NCI-H774 (cell line): Measurements from ENCODE around the gene AAMP.

ENCODE experiments used
- DNase-seq: peaks from one replicate; lab custom pipeline; 2025; lab: John Stamatoyannopoulos, UW

AAMP gene

DNA sequence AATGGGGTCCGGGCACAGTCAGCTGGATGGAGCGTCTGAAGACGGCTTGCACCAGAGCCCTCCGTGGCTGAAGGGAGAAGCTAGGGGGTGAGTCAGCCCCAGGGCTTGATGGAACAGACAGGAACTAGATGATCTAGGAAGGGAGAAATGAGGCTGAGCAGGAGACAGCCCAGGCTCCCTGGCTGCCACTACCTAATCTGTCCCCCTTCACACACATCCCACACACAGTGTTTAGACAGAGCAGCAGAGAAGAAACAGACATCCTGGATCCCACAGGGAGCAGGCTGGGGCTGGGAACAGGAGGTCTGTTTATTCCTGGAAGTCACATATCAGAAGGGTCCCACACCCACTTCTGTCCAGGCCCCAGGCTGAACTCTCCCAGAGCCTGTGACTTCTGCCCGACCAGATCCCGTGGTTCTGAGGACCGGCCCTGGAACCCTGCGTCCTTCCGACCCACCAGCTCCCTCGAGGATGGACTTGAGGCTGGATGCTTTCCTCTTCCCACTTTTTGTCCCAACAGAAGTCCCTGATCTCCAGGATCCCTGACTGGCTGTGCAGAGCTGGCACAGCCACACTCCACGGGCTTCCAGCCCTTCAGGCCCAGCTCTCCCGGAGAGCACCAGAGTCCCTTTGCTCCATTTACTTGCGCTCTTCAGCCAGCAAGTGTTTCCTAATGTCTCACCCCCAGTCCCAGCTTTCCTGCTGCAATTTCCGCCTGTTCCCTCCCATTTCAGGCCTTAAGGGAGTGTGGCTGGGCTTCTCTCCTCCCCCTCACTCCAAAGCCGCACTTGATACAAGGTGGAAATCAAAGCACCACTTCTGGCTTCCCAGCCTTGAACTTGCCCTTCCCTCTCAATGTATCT, 10.6 kb downstream of the AAMP start:
- no peak for DNase-seq

- DNase-seq, result no peak
Observed at GRCh38 chr2:218257390-218257981, 12.5 kb downstream of the AAMP start.

DNA sequence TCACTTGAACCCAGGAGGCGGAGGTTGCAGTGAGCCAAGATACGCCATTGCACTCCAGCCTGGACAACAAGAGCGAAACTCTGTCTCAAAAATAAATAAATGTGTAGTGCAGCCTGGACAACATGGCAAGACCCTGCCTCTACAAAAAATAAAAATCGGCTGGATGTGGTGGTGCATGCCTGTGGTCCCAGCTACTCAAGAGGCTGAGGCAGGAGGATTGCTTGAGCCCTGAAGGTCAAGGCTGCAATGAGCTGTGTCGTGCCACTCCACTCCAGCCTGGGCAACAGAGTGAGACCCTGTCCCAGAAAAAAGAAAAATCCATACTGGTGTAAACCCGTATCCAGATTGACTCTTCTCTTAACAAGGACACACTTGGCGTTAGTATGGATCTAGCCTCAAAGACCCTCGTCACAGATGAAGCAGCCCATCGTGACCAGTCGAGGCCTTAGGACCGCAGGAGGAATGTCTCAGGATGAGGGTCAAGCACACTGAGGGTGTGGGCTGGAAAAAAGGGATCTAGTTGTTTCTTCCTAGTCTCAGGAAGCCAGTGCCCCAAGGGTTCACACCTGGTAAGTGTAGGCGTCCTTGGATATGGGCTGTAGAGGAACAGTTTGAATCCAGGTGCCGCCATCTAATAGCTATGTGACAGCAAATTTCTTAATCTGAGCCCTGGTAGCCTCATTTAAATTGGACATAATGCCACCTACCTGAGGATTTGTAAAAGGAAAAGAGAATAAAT, 13.2 kb downstream of the AAMP start:
- DNase-seq, result no peak

DNA sequence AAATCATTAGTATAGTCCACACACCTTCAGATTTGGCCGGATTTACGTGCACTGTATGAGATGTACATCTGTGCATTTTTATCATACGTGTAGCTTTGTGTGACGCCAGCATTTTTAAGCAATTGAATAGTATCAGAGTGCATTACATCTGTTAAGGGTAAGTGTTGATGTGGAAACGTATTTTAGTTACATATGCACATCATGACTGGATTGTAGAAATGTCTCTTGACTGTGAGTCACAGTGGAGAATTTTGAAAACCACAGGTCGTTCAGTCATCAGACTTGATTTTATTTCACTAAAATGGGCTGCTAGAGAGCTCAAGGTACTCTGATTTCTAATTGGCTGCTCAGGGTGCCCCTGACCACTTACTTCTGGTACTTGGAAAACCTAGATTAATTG, 14.5 kb downstream of the AAMP start:
- DNase-seq, result no peak

DNA sequence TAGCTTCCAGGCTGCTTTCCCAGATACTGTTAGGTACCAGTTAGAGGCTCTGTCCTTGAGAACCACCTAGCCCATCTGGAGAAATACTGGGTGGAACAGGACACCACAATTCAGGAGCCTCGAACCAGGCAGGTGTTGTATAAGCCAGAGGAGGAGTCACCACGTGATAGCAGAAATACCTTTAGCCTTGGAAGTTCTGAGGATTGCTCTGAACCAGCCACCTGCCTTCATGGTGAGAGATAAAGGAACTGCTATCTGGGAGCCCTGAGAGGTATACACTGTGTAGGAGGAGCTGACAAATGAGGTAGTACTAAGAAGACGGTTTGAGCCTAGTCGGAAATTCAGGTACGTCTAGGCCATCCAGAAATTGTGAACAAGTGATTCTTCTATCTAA, 16.7 kb downstream of the AAMP start:
- no peak for DNase-seq

- DNase-seq, result no peak
Observed at GRCh38 chr2:218252509-218253231, 17.3 kb downstream of the AAMP start.

- DNase-seq, result no peak
Observed at GRCh38 chr2:218249691-218250090, 20.2 kb downstream of the AAMP start.

DNA sequence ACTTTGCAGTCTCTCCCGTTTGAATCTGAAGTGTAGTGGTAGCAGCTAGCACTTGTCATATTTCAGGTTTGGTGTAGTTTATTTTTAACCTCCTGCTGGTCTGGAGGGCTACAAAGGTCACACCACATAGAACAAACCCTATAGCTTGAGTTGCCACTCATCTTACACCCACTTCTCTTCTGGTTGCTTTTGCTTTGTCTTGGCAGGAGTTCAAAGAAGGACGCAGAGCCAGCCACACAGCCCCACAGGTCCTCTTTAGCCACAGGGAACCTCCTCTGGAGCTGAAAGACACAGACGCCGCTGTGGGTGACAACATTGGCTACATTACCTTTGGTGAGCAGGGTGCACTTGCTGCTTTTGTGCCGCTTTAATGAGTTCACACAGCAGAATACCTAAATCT, 24.7 kb downstream of the AAMP start:
- DNase-seq, result no peak

DNA sequence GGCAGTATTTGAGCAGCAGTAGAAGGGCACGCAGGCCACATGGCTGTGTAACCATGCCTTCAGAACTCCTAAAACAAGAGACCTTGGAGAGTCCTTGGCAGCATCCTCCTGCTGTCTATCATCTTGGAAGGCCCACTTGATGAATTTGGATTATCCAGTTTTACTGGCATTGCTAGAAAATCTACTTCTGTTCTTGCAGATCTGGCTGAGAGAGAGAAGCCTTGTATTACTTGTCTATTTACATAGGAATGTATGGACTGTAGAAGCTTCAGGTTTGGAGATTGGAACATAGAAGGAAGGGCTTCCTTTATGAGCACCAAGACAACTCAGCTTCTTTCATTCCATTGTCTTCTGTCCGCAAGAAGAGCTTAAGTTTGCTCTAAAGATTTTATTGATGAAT, 25.3 kb downstream of the AAMP start:
- DNase-seq, result no peak

DNA sequence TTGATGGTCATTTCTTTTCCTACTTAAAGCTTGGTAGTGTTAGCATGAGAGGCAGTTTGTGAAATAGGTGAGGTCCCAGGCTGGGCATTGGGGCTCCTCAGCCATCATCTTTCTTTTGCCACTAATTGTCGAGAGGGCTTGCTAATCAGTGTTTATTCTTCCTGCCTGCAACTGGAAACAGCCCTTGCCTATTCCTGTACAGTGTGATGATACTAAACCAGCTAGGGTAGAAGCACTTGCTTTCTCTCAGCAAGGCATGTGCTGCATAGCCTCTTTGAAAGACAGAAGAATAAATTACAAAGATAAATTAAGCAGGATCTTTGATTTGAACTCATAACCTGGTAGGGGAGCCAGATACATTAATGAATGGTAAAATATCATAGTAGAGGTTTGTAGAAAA, 25.7 kb downstream of the AAMP start:
- no peak for DNase-seq

GRCh38 chr2:218238887-218239286, 31.1 kb downstream of the AAMP start:
- no peak for DNase-seq

DNA sequence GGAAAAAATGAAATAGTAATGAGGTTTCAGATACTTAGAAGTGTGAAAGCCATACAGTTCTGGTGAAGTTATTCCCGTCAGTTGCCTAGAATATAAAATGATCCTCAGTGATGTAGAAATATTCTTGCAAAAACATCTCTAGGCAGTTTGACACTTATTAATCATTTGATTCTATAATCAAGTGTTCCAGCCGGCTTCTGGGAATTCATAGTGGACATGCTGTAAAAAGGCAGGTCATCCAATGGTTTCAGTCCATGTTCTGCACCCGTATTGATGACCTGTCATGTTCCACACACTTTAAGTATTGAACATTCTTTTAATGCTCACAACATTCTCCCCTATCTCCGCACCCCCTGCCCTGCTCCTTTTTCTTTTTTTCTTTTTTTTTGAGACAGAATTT, 33.1 kb downstream of the AAMP start:
- DNase-seq, result no peak

- DNase-seq, result no peak
Observed at GRCh38 chr2:218235017-218235416, 34.9 kb downstream of the AAMP start.

DNA sequence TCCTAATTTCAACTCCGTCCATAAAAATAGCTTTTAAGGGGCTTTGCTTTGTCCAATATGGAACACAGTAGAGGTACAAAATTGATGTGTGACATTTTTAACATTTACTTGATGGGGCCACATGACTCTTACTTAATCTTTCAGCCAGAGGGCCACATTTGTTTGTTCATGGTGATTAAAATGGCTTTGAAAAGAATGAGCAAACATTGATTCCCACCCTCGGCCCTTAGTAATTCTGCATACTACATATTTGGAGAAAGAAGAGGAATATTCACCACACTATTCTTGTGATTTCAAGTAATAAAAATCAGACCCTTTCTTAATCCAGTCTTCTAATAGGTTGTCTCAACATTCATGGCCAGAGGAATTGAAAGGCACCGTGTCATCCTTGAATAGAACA, 35.4 kb downstream of the AAMP start:
- no peak for DNase-seq

DNA sequence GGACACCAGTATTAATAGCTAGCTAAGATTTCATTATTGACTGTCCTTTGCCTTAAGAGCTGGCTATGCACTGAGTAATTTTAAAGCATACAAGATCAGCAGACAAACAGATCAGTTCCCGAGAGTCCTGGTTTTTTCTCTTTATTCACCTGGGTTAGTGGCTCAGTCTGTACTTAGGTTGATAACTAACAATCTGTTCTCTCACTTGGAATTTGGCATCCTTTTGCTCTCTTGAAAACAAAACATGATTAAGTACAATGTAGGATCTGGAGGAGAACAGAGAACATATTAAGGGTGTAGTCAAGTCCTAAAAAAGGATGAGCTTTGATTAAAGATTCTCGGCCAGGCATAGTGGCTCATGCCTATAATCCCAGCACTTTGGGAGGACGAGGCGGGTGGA, 36.4 kb downstream of the AAMP start:
- DNase-seq, result no peak

- DNase-seq, result no peak
Observed at GRCh38 chr2:218230882-218231281, 39.1 kb downstream of the AAMP start.

GRCh38 chr2:218229851-218230250, 40.1 kb downstream of the AAMP start:
- DNase-seq, result no peak

GRCh38 chr2:218229239-218229638, 40.7 kb downstream of the AAMP start:
- DNase-seq, result no peak

DNA sequence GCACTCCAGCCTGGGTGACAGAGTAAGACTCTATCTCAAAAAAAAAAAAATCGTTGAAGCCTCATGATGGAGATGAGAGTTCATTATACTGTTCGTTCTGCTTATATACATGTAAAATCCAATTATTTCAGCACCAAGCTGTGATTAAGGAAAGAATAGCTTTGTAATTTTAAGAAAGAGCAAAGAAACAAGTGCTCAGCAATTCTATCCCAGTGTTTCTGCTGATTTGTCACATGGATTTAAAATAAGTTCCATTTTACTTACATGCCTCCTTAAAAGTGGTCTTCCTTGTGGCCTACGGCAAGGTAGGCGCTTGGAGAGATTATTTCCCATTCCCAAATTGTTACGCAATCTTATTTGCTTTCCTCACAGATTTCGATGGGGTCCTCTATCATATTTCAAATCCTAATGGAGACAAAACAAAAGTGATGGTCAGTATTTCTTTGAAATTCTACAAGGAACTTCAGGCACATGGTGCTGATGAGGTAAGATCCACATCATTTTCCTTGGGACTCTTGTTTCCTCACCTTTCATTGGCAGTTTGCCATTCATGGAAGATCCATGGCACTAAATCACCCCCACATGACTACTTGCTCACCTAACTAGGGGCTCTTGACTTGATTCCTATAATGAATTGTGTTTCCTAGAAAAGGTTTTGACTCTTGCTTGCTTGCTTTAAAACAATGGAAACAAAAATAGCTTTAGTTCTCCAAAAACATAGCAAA, 41.4 kb downstream of the AAMP start:
- DNase-seq, result no peak

DNA sequence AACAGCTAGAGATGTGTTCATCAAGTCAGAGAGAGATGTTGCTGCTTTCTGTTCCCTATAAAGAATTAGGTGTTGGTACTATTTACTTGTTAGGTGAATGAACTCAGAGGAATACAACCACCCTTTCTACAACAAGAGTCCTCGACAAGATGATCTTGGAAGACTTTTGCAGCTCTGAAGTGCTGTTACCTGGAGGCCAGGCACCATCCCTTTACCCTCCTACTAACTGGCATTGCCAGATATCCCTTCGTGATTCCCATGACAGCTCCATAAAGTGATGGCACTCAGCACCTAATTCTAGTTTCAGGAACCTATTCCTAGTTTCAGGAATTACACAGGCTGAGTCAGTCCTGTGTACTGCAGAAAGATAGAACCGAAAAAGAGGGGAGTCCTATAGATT, 43.0 kb downstream of the AAMP start:
- no peak for DNase-seq

DNA sequence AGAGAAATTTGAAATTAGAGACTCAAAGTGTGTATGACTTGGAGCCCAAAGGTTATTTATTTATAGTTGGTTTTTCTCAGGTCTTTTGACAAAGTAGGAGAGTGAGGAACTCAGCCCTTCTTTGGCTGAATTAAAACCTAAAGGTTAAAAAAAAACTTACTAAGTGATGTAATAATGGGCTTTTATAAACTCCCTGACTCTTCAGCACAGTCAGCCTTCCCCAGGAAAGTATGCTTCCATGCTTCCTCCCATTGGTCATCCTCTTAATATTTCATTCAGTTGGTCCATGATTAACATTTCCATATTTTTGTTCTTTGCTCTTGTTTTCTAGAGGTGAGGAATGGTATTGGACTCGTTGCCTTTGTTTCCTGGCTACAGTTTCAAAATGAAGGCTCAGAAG, 45.8 kb downstream of the AAMP start:
- no peak for DNase-seq

DNA sequence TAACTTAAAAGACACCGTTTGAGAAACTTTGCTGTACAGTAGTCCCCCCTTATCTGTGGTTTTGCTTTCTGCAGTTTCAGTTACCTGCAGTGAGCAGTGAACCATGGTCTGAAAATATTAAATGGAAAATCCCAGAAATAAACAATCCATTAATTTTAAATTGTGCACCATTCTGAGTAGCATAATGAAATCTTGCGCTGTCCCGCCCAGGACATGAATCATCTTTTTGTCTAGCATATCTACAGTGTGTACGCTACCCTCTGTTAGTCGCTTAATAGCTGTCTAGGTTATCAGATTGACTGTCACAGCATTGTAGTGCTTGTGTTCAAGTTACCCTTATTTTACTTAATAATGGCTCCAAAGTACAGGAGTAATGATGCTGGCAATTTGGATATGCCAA, 46.9 kb downstream of the AAMP start:
- DNase-seq, result no peak
